Measurements from ENCODE around the gene LCN6. TPM values are rescaled to one million over a fixed set of nuclear protein-coding genes. Genes with fewer than 3 reads are reported as not detected.
A peak's percentile ranks its signal among the peaks of the same experiment; 100 is the strongest.

LCN6 gene
- total RNA-seq, 2 donors from 2014 or later, result not detected

DNA sequence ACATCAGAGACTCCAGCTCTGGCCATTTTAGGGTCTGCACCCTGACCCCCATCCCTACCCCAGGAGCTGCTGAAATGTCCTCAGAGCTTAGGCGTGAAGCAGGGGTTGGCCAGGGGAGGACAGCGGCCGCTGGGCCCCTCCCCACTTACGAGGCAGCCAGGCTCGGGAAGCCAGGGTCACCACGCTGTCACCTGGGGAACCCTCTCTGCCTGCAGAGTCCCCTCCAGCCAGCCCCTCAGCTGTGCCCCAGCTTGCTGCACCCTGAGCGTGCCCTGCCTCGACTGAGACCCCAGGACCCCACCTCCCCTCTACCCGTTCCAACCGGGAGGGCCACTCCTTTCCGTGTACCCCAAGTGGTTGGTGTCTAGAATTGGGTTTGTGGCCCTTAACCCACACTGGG, 8.3 kb downstream of the LCN6 start:
- ATAC-seq, result no peak
- Mint-ChIP-seq H3K4me3 (no peak overlapping the region), H3K9me3 (no peaks in the 10 kb centered on the region), H3K27ac (no peak overlapping the region), H3K27me3 (peaks cover 0 to 2% of the 10 kb centered on the region in 2 donors), H3K36me3 (no peaks in the 10 kb centered on the region), H3K4me1 (ENCODE audit: low read depth in 2 of 2) (no peaks in the 10 kb centered on the region)
- DNase-seq (ENCODE audit: low spot score), result no peak

GRCh38 chr9:136739509-136739908, 8.8 kb downstream of the LCN6 start:
- H3K4me1 Mint-ChIP-seq (ENCODE audit: low read depth in 2 of 2), result no peaks in the 10 kb centered on the region
- H3K27me3 Mint-ChIP-seq, result peaks cover 0 to 2% of the 10 kb centered on the region in 2 donors
- ATAC-seq (no peak), DNase-seq (ENCODE audit: low spot score) (no peak)
- no peaks in the 10 kb centered on the region for H3K36me3 Mint-ChIP-seq
- no peak overlapping the region for H3K27ac Mint-ChIP-seq
- H3K9me3 Mint-ChIP-seq, result no peaks in the 10 kb centered on the region
- no peak overlapping the region for H3K4me3 Mint-ChIP-seq

DNA sequence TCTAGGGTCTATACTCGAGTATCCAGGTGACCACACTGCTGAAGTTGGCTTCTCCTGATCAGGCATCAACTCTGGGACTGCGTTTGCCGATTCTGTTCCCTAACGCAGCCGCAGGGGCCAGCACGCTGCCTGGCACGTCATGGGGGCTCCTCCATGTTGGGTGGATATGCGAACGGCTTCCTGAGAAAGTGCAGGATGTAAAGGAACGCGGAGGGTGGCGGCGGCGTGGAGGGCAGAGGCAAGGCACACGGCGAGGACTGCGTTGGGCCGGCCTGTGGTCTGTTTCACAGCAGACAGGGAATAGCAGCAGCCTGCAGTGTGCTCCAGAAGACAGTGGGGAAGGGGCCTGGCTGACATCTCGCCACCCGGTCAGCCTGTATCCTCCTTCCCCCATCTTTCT, 9.4 kb downstream of the LCN6 start:
- ATAC-seq (no peak), DNase-seq (ENCODE audit: low spot score) (no peak)
- Mint-ChIP-seq H3K4me3 (no peak overlapping the region), H3K27ac (peak overlapping the region in 1 of 2 donors; percentile 29), H3K27me3 (peaks cover 0 to 2% of the 10 kb centered on the region in 2 donors), H3K4me1 (ENCODE audit: low read depth in 2 of 2) (no peaks in the 10 kb centered on the region), H3K36me3 (no peaks in the 10 kb centered on the region), H3K9me3 (no peaks in the 10 kb centered on the region)

DNA sequence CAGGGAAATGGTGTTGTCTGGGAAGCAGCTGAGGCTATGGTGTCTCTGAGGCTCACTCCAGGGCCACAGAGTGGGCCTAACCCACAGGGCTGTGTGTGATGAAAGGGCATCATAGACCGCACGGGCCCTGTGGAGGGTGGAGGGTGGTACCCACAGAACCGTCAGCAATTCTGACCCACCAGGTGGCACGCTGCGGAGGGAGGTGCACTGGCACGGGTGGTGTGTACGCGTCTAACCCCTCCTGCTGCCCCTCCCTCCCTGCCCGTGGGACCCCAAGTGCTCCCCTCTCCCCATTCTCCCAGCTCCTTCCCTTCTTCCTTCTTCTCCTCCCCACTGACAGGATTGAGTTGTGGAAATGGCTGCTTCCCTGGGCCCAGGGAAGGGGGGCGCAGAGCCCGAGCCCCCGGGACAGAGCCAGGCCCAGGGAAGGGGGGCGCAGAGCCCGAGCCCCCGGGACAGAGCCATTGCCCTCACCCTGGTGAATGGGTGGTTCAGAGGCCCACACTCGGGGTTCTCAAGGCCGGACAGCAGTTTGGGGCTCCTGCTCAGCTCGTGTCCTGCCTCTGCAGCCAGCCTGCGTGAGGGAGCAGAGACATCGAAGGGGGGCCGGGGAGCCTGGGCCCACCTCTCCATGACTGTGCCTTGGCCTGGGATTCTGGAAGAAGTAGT, 12.4 kb downstream of the LCN6 start:
- Mint-ChIP-seq H3K27ac (no peak overlapping the region), H3K4me3 (no peak overlapping the region), H3K36me3 (no peaks in the 10 kb centered on the region), H3K9me3 (no peaks in the 10 kb centered on the region), H3K4me1 (ENCODE audit: low read depth in 2 of 2) (no peaks in the 10 kb centered on the region), H3K27me3 (peaks cover 0 to 2% of the 10 kb centered on the region in 2 donors)
- no peak for DNase-seq (ENCODE audit: low spot score)
- ATAC-seq, result no peak

- Mint-ChIP-seq H3K4me3 (no peak overlapping the region), H3K9me3 (no peaks in the 10 kb centered on the region), H3K36me3 (no peaks in the 10 kb centered on the region), H3K27ac (no peak overlapping the region), H3K27me3 (peaks cover 0 to 2% of the 10 kb centered on the region in 2 donors), H3K4me1 (ENCODE audit: low read depth in 2 of 2) (no peaks in the 10 kb centered on the region)
- DNase-seq (ENCODE audit: low spot score), result no peak
- peak; percentile 24 to 42 for ATAC-seq
Observed at GRCh38 chr9:136734837-136735496, 13.4 kb downstream of the LCN6 start.

DNA sequence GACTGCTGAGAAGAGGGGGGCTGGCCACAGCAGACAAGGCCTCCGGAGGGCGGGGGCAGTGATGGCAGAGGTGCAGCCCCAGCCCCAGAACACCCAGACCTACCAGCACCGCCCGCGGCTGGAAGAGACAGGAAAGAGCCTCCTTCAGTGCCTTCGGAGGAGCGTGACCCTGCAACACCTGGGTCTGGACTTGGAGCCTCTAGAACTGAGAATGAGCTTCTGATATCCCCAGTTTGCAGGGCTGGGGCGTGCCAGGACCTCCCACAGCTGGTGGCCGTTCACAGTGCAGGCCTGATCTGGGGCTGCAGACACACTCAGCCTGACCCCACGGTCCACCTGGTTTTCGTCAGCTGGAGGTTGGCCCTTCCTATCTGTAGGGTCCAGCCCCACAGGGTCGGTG, 14.7 kb downstream of the LCN6 start:
- H3K36me3 Mint-ChIP-seq, result no peaks in the 10 kb centered on the region
- no peak for DNase-seq (ENCODE audit: low spot score)
- peaks cover 0 to 2% of the 10 kb centered on the region in 2 donors for H3K27me3 Mint-ChIP-seq
- no peaks in the 10 kb centered on the region for H3K9me3 Mint-ChIP-seq
- no peak for ATAC-seq
- H3K4me1 Mint-ChIP-seq (ENCODE audit: low read depth in 2 of 2), result no peaks in the 10 kb centered on the region
- H3K4me3 Mint-ChIP-seq, result no peak overlapping the region
- H3K27ac Mint-ChIP-seq, result no peak overlapping the region

DNA sequence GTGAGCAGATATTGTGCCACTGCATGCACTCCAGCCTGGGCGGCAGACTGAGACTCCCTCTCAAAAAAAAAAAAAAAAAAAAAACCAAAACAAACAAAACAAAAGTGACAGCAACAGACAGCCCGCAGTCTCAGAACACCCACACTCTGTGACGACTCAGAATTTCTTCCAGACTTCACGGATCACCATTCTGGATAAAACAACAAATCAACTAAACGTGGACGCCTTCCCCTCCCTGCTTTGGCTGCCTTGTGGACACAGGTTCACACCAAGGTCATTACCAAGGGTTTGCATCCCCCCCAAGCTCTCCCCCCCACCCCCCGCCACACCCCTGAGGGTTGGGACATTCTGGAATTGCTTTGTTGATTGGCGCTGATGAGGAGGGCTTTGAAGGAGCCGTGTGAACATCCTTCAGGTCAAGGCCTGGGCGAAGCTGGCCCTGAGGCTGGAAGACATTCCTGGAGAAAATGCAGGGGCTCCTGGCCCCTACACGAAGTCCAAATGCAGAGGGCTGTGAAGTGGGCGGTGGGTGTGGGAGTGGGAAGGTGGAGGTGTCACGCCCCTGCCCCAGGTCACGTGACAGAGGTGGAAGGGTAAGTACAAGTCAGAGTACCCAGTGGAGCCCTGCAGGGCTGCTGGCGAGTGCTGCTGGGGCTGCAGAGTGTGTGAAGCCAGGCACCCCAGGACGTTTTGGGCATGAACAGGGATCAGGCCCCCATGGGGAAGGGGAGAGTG, 15.7 kb downstream of the LCN6 start:
- no peak for ATAC-seq
- H3K9me3 Mint-ChIP-seq, result no peaks in the 10 kb centered on the region
- H3K4me3 Mint-ChIP-seq, result no peak overlapping the region
- no peak for DNase-seq (ENCODE audit: low spot score)
- no peaks in the 10 kb centered on the region for H3K4me1 Mint-ChIP-seq (ENCODE audit: low read depth in 2 of 2)
- no peak overlapping the region for H3K27ac Mint-ChIP-seq
- peaks cover 0 to 2% of the 10 kb centered on the region in 2 donors for H3K27me3 Mint-ChIP-seq
- no peaks in the 10 kb centered on the region for H3K36me3 Mint-ChIP-seq

- DNase-seq (ENCODE audit: low spot score), result no peak
- Mint-ChIP-seq H3K27me3 (peaks cover 0 to 2% of the 10 kb centered on the region in 2 donors), H3K4me1 (ENCODE audit: low read depth in 2 of 2) (peaks cover 9 to 12% of the 10 kb centered on the region in 2 donors), H3K4me3 (peak overlapping the region; percentile 98), H3K9me3 (no peaks in the 10 kb centered on the region), H3K36me3 (peaks cover 8% of the 10 kb centered on the region), H3K27ac (no peak overlapping the region)
- ATAC-seq, result no peak
Observed at GRCh38 chr9:136729926-136730325, 18.4 kb downstream of the LCN6 start.

GRCh38 chr9:136729144-136729543, 19.2 kb downstream of the LCN6 start:
- Mint-ChIP-seq H3K27ac (no peak overlapping the region), H3K36me3 (peaks cover 8% of the 10 kb centered on the region), H3K27me3 (peaks cover 0 to 2% of the 10 kb centered on the region in 2 donors), H3K9me3 (no peaks in the 10 kb centered on the region), H3K4me3 (peak overlapping the region; percentile 98), H3K4me1 (ENCODE audit: low read depth in 2 of 2) (peaks cover 12 to 13% of the 10 kb centered on the region in 2 donors)
- DNase-seq (ENCODE audit: low spot score) (no peak), ATAC-seq (no peak)

DNA sequence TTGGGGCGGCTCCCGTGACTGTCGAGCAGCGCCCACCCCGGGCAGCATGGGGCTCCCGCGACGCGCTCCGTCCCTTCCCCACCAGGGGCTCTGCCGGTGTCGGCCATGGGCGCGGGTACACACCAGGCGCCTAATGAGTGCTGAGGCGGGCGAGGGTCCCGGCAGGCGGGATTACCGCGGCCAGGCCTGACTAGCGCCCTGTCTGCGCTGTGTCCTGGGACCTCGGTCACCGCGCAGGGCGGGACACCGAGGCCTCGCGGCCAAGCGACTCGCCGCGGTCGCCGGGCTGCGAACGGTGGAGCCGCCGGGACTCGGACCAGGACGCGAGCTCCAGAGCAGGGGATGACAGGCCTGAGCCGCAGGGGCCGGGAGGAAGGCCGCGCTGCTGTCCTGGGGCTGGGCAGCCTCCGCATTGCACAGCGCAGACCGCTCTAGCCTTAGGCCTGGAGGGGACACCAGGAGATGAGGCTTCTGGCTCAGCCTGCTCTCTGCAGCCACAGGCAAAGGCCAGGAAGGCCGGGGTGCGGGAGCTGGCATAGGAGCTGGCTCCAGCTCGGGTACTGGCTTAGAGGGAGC, 19.7 kb downstream of the LCN6 start:
- DNase-seq (ENCODE audit: low spot score) (no peak), ATAC-seq (peak; percentile 3 to 28)
- Mint-ChIP-seq H3K27me3 (peaks cover 0 to 2% of the 10 kb centered on the region in 2 donors), H3K4me1 (ENCODE audit: low read depth in 2 of 2) (peaks cover 12 to 18% of the 10 kb centered on the region in 2 donors), H3K36me3 (peaks cover 8% of the 10 kb centered on the region), H3K27ac (no peak overlapping the region), H3K4me3 (peak overlapping the region; percentile 98), H3K9me3 (no peaks in the 10 kb centered on the region)

DNA sequence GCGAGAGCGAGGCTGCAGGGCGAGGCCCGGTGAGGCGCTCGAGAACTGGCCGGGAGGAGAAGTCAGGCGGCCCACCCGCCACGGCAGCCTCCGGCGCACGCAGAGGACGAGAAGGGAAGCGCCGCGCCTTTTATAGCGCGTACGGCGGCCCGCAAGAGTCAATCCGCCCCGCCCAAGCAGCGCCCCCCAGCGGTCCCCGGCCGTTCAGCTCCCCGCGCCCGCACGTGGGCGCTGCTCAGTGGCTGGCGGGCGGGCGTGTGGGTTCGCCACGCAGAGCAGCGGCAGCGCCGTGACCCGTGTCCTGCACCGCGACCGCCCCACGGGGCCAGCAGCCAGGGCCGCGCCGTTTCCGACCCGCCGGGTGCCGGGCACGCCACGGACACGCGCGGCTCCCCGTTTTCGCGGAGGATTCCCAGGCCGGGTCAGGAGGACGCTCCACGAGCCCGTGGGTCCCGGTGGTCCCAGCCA, 20.2 kb downstream of the LCN6 start:
- H3K4me1 Mint-ChIP-seq (ENCODE audit: low read depth in 2 of 2), result peaks cover 12 to 18% of the 10 kb centered on the region in 2 donors
- peaks cover 8% of the 10 kb centered on the region for H3K36me3 Mint-ChIP-seq
- H3K9me3 Mint-ChIP-seq, result no peaks in the 10 kb centered on the region
- H3K27me3 Mint-ChIP-seq, result peaks cover 0 to 2% of the 10 kb centered on the region in 2 donors
- H3K27ac Mint-ChIP-seq, result peak overlapping the region in 1 of 2 donors; percentile 88
- ATAC-seq (peak; percentile 83 to 89), DNase-seq (ENCODE audit: low spot score) (peak; percentile 91)
- peak overlapping the region; percentile 98 for H3K4me3 Mint-ChIP-seq

DNA sequence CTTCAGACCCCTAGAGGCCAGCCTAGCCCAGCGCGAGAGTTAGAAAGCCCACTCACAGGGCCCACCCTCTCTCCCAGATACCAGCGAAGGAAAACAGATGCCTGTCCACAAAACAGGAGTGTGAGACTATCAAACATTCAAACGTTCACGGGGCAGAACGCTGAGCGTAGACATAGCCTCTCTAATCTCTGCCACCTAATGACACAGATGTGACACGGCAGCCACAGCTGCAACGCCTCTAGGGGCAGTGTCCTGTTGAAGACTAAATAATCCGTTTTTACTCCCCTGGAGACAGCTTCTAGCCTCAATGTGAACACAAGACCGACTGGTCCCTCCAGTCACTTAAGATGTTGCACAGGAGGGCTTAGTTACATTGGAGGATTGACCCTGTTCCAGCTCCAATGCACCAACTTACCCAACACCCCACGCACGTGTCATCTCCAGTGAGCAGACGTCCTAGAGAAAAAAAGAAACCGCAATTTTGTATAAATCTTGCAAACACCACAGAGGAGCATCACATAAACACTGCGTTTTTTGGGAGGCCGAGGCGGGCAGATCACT, 21.6 kb downstream of the LCN6 start:
- Mint-ChIP-seq H3K4me3 (peak overlapping the region; percentile 98), H3K27me3 (no peaks in the 10 kb centered on the region), H3K9me3 (no peaks in the 10 kb centered on the region), H3K4me1 (ENCODE audit: low read depth in 2 of 2) (peaks cover 12 to 18% of the 10 kb centered on the region in 2 donors), H3K27ac (peak overlapping the region; percentile 86 to 88), H3K36me3 (peaks cover 8% of the 10 kb centered on the region)
- ATAC-seq (no peak), DNase-seq (ENCODE audit: low spot score) (no peak)

GRCh38 chr9:136726118-136726517, 22.2 kb downstream of the LCN6 start:
- Mint-ChIP-seq H3K4me1 (ENCODE audit: low read depth in 2 of 2) (peaks cover 14 to 18% of the 10 kb centered on the region in 2 donors), H3K27me3 (no peaks in the 10 kb centered on the region), H3K9me3 (no peaks in the 10 kb centered on the region), H3K4me3 (peak overlapping the region; percentile 98), H3K36me3 (peaks cover 8% of the 10 kb centered on the region), H3K27ac (peak overlapping the region; percentile 86 to 88)
- DNase-seq (ENCODE audit: low spot score) (no peak), ATAC-seq (no peak)
